HEK293 (cell line): ENCODE data around the gene ANKRD31.
"Not testable (repeated sequence)": the region's sequence is repeated elsewhere in the genome, so short reads cannot be mapped to it uniquely, and the experiment has no call there.

ENCODE experiments used
- YY1 ChIP-seq: fragments of 450-650 bp; formaldehyde crosslinking; IDR thresholded peaks from 2 replicates; pipeline ENCODE4 v1.5.1; 2018; ENCODE audit warnings: missing biosample characterization, missing genetic modification characterization
- YY2 ChIP-seq: fragments of 450-650 bp; formaldehyde crosslinking; IDR thresholded peaks from 2 replicates; pipeline ENCODE4 v1.5.1; 2016; ENCODE audit warnings: missing biosample characterization, missing genetic modification characterization
- ZFP37 ChIP-seq: fragments of 450-650 bp; formaldehyde crosslinking; IDR thresholded peaks from 2 replicates; pipeline ENCODE4 v1.5.1; 2016; ENCODE audit warnings: missing biosample characterization, missing genetic modification characterization
- ZIC2 ChIP-seq: fragments of 450-650 bp; formaldehyde crosslinking; IDR thresholded peaks from 2 replicates; pipeline ENCODE4 v1.5.1; 2016; ENCODE audit warnings: missing biosample characterization, missing genetic modification characterization
- TF ChIP-seq, protein P1 (sequence below): fragments of 450-650 bp; formaldehyde crosslinking; IDR thresholded peaks from 2 replicates; pipeline ENCODE4 v1.5.1; 2016; ENCODE audit warnings: missing biosample characterization, missing genetic modification characterization

DNA sequence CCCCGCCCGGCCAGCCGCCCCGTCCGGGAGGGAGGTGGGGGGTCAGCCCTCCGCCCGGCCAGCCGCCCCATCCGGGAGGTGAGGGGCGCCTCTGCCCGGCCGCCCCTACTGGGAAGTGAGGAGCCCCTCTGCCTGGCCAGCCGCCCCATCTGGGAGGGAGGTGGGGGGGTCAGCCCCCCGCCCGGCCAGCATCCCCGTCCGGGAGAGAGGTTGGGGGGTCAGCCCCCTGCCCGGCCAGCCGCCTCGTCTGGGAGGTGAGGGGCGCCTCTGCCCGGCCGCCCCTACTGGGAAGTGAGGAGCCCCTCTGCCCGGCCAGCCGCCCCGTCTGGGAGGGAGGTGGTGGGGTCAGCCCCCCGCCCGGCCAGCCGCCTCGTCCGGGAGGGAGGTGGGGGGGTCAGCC is 33.9 kb upstream of the ANKRD31 start:
- TF ChIP-seq YY2, YY1, ZIC2, ZFP37 (tag by site-specific recombination): not testable (repeated sequence)
- TF ChIP-seq, protein P1, sequence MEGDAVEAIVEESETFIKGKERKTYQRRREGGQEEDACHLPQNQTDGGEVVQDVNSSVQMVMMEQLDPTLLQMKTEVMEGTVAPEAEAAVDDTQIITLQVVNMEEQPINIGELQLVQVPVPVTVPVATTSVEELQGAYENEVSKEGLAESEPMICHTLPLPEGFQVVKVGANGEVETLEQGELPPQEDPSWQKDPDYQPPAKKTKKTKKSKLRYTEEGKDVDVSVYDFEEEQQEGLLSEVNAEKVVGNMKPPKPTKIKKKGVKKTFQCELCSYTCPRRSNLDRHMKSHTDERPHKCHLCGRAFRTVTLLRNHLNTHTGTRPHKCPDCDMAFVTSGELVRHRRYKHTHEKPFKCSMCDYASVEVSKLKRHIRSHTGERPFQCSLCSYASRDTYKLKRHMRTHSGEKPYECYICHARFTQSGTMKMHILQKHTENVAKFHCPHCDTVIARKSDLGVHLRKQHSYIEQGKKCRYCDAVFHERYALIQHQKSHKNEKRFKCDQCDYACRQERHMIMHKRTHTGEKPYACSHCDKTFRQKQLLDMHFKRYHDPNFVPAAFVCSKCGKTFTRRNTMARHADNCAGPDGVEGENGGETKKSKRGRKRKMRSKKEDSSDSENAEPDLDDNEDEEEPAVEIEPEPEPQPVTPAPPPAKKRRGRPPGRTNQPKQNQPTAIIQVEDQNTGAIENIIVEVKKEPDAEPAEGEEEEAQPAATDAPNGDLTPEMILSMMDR (tag by site-specific recombination): not testable (repeated sequence)
